ENCODE data around the gene GPR55.

Gene GPR55

DNA sequence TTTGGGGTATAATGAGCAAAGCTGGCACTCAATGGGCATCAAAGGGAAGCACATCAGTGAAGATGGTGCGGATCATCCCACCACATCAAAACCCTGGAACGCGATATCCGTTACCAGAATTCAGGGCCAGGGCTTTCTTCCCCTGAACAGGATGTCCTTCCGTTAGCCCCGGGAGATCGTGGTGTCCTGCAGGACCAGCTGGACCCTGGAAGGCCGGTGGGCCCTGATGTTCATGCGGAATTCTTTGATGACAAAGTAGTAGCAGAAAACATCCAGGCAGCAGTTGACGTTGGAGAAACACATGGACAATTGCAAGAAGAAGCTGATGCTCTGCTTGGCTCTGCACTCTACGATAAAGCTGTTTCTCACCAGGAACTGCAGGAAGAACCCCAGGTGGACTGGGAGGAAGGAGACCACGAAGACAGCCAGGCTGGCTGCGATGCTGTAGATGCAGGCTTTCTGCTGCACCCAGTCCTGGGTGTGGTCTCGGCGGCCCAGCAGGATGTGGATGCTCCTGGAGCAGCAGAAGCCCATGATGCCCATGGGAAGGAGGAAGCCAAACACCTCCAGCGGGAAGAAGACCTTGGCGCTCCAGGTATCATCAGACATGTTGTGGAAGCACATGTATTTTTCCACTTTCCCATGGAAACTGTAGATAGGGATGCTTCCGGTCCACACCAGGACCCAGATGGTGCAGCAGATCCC is 15.0 kb downstream of the GPR55 start:
- H3K36me3 ChIP-seq (ENCODE audit: insufficient read depth, low read length) = no peaks in the 10 kb centered on the region

DNA sequence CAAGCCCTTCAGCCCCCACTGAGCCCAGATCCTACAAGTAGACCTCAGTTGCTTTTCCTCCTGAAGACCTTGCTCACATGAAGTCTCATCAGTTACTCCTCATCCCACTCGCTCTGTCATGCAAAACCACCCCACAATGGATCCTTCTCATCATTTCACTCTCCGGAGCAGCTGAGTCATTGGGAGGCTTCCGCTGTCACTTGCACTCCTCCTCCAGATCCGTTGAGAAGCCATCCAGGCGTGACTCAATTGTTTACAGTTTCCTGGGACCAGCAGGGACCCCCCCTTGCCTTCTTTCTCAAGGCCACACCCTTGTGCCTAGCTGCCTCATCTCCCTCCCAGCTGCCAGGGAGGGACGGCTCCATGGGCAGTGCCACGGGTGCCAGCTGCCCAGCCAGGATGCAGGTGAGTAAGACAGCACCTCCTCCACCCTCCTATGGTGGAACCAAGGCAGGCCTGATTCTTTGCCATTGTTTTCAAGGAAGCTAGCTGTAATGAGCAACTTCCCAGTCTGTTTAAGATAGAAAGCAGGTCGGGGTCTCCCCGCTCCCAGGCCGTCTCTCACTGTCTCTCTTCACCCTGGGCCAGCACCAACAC is 16.3 kb downstream of the GPR55 start:
- no peak overlapping the region for H3K9ac ChIP-seq (ENCODE audit: low read length)

More for the DNA sequence above, 15.0 kb downstream of the GPR55 start:
- no peaks in the 10 kb centered on the region for H4K20me1 ChIP-seq (ENCODE audit: insufficient read depth, low read length)
- H3K4me3 ChIP-seq (ENCODE audit: low read depth, low read length, poor library complexity, severe bottlenecking) = no peak overlapping the region
- no peak overlapping the region for H2AFZ ChIP-seq (ENCODE audit: low read length)
- H3K9ac ChIP-seq (ENCODE audit: low read length) = no peak overlapping the region
- no peaks in the 10 kb centered on the region for H3K9me2 ChIP-seq (ENCODE audit: low read depth, low read length)
- no peaks in the 10 kb centered on the region for H3K9me3 ChIP-seq (ENCODE audit: low read length)
- peaks cover 21% of the 10 kb centered on the region; the same call in 1 of the 2 replicates for H3K27me3 ChIP-seq (ENCODE audit: insufficient read depth, low read length)
- peaks cover 3% of the 10 kb centered on the region for H3K4me1 ChIP-seq (ENCODE audit: insufficient read depth, low read length, severe bottlenecking)
- no peak overlapping the region for H3K27ac ChIP-seq (ENCODE audit: low read depth, low read length, poor library complexity, severe bottlenecking)
- no peaks in the 10 kb centered on the region for H3K79me2 ChIP-seq (ENCODE audit: insufficient read depth, low read length)
- TF ChIP-seq, protein P1, sequence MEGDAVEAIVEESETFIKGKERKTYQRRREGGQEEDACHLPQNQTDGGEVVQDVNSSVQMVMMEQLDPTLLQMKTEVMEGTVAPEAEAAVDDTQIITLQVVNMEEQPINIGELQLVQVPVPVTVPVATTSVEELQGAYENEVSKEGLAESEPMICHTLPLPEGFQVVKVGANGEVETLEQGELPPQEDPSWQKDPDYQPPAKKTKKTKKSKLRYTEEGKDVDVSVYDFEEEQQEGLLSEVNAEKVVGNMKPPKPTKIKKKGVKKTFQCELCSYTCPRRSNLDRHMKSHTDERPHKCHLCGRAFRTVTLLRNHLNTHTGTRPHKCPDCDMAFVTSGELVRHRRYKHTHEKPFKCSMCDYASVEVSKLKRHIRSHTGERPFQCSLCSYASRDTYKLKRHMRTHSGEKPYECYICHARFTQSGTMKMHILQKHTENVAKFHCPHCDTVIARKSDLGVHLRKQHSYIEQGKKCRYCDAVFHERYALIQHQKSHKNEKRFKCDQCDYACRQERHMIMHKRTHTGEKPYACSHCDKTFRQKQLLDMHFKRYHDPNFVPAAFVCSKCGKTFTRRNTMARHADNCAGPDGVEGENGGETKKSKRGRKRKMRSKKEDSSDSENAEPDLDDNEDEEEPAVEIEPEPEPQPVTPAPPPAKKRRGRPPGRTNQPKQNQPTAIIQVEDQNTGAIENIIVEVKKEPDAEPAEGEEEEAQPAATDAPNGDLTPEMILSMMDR (IDR thresholded peaks at IDR 0.05; ENCODE audit: low read length) = no peak
- no peak for TF ChIP-seq EZH2 (IDR thresholded peaks at IDR 0.05; ENCODE audit: borderline replicate concordance, low read length)
- H3F3A ChIP-seq (ENCODE audit: insufficient read depth, low read length) = no peaks in the 10 kb centered on the region
- H3K4me2 ChIP-seq (ENCODE audit: low read length) = no peak overlapping the region

DNA sequence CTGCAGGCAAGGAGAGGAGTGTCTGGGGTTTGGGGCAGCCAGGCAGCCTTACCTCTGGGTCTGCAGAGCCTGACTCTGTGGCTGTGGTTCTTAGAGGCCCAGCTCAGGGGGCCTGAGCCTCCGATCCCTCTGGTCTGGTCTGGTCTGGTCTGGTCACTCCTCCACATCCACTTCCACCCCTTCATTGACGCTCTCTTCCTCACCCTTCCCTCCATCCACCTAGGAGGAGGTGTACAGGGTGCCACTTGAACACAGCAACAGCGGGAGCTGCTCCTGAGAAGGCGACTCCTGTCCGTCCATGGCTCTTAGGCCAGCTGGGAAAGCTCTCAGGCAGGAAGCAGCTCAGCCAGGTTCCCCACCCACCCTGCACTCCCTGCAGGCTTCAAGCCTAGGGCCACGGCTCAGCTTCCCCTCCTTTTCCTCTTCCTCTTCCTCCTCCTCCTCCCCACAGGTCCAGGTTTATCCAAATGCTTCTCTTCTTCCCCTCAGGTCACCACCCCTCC is 16.9 kb downstream of the GPR55 start:
- Histone ChIP-seq H3K79me2 (ENCODE audit: insufficient read depth, low read length) (no peaks in the 10 kb centered on the region), H3K9me2 (ENCODE audit: low read depth, low read length) (no peaks in the 10 kb centered on the region), H3F3A (ENCODE audit: insufficient read depth, low read length) (no peaks in the 10 kb centered on the region), H4K20me1 (ENCODE audit: insufficient read depth, low read length) (no peaks in the 10 kb centered on the region), H3K4me1 (ENCODE audit: insufficient read depth, low read length, severe bottlenecking) (peaks cover 3% of the 10 kb centered on the region), H3K36me3 (ENCODE audit: insufficient read depth, low read length) (no peaks in the 10 kb centered on the region), H3K9me3 (ENCODE audit: low read length) (no peaks in the 10 kb centered on the region), H2AFZ (ENCODE audit: low read length) (no peak overlapping the region), H3K9ac (ENCODE audit: low read length) (no peak overlapping the region), H3K27me3 (ENCODE audit: insufficient read depth, low read length) (peaks cover 26% of the 10 kb centered on the region), H3K4me3 (ENCODE audit: low read depth, low read length, poor library complexity, severe bottlenecking) (no peak overlapping the region), H3K4me2 (ENCODE audit: low read length) (no peak overlapping the region), H3K27ac (ENCODE audit: low read depth, low read length, poor library complexity, severe bottlenecking) (no peak overlapping the region)
- TF ChIP-seq, protein P1 (IDR thresholded peaks at IDR 0.05; ENCODE audit: low read length) = no peak
- TF ChIP-seq EZH2 (IDR thresholded peaks at IDR 0.05; ENCODE audit: borderline replicate concordance, low read length) = no peak

More for the DNA sequence above, 16.3 kb downstream of the GPR55 start:
- Histone ChIP-seq H2AFZ (ENCODE audit: low read length) (no peak overlapping the region), H3K27me3 (ENCODE audit: insufficient read depth, low read length) (peaks cover 24% of the 10 kb centered on the region), H3K4me1 (ENCODE audit: insufficient read depth, low read length, severe bottlenecking) (peaks cover 3% of the 10 kb centered on the region), H3K27ac (ENCODE audit: low read depth, low read length, poor library complexity, severe bottlenecking) (no peak overlapping the region), H3K36me3 (ENCODE audit: insufficient read depth, low read length) (no peaks in the 10 kb centered on the region), H3K4me2 (ENCODE audit: low read length) (no peak overlapping the region), H4K20me1 (ENCODE audit: insufficient read depth, low read length) (no peaks in the 10 kb centered on the region), H3K4me3 (ENCODE audit: low read depth, low read length, poor library complexity, severe bottlenecking) (no peak overlapping the region), H3K9me3 (ENCODE audit: low read length) (no peaks in the 10 kb centered on the region), H3K79me2 (ENCODE audit: insufficient read depth, low read length) (no peaks in the 10 kb centered on the region), H3F3A (ENCODE audit: insufficient read depth, low read length) (no peaks in the 10 kb centered on the region), H3K9me2 (ENCODE audit: low read depth, low read length) (no peaks in the 10 kb centered on the region)
- no peak for TF ChIP-seq EZH2 (IDR thresholded peaks at IDR 0.05; ENCODE audit: borderline replicate concordance, low read length)
- TF ChIP-seq, protein P1 (IDR thresholded peaks at IDR 0.05; ENCODE audit: low read length) = no peak
